Measurements from ENCODE around the gene CCDC134. TPM values are rescaled to one million over a fixed set of nuclear protein-coding genes. Genes with fewer than 3 reads are reported as not detected.

The CCDC134 gene
- total RNA-seq (2014; rRNA removed; shearing (Covaris generic); ENCODE audit: low replicate concordance) = 2.7 and 14.0 TPM in 2 replicates

GRCh38 chr22:41800348-41801146, at the start of gene CCDC134:
CCDC134 (plus strand) TSS chr22:41800679; CDS start chr22:41808891, 8,212 bp downstream.
- no peaks in the 10 kb centered on the region for H3K36me3 ChIP-seq
- peak; percentile 93 for DNase-seq
- H3K9me3 ChIP-seq = no peaks in the 10 kb centered on the region
- H3K27me3 ChIP-seq = no peaks in the 10 kb centered on the region
- H3K4me3 ChIP-seq = peak within 1 kb of the TSS; percentile 96

- DNase-seq = no peak
- Histone ChIP-seq H3K27me3 (0 out of 2 replicates have a peak, but pooled peaks cover 2% of the 10 kb centered on the region), H3K9me3 (no peaks in the 10 kb centered on the region), H3K36me3 (no peaks in the 10 kb centered on the region), H3K4me3 (no peak overlapping the region)
These were observed 48.2 kb upstream of the CCDC134 start for GRCh38 chr22:41752011-41752970.

- Histone ChIP-seq H3K27me3 (0 out of 2 replicates have a peak, but pooled peaks cover 2% of the 10 kb centered on the region), H3K36me3 (no peaks in the 10 kb centered on the region), H3K9me3 (no peaks in the 10 kb centered on the region), H3K4me3 (no peak overlapping the region)
- no peak for DNase-seq
These were observed 46.5 kb upstream of the CCDC134 start for GRCh38 chr22:41753984-41754383.

GRCh38 chr22:41757502-41757901, 43.0 kb upstream of the CCDC134 start:
- Histone ChIP-seq H3K36me3 (no peaks in the 10 kb centered on the region), H3K4me3 (no peak overlapping the region), H3K9me3 (no peaks in the 10 kb centered on the region), H3K27me3 (no peaks in the 10 kb centered on the region)
- no peak for DNase-seq

GRCh38 chr22:41758231-41758630, 42.2 kb upstream of the CCDC134 start:
- Histone ChIP-seq H3K27me3 (no peaks in the 10 kb centered on the region), H3K4me3 (no peak overlapping the region), H3K36me3 (no peaks in the 10 kb centered on the region), H3K9me3 (no peaks in the 10 kb centered on the region)
- no peak for DNase-seq

GRCh38 chr22:41762980-41763779, 37.3 kb upstream of the CCDC134 start:
- no peaks in the 10 kb centered on the region for H3K9me3 ChIP-seq
- DNase-seq = peak; percentile 7
- H3K36me3 ChIP-seq = no peaks in the 10 kb centered on the region
- no peaks in the 10 kb centered on the region for H3K27me3 ChIP-seq
- H3K4me3 ChIP-seq = no peak overlapping the region

GRCh38 chr22:41766476-41766875, 34.0 kb upstream of the CCDC134 start:
- Histone ChIP-seq H3K36me3 (no peaks in the 10 kb centered on the region), H3K4me3 (no peak overlapping the region), H3K27me3 (no peaks in the 10 kb centered on the region), H3K9me3 (no peaks in the 10 kb centered on the region)
- DNase-seq = no peak

GRCh38 chr22:41768430-41768829, 32.0 kb upstream of the CCDC134 start:
- DNase-seq = peak; percentile 23

GRCh38 chr22:41770715-41771468, 29.6 kb upstream of the CCDC134 start:
- DNase-seq = peak; percentile 49
- Histone ChIP-seq H3K27me3 (no peaks in the 10 kb centered on the region), H3K36me3 (no peaks in the 10 kb centered on the region)

More at GRCh38 chr22:41768430-41768829, 32.0 kb upstream of the CCDC134 start:
- no peaks in the 10 kb centered on the region for H3K36me3 ChIP-seq
- no peaks in the 10 kb centered on the region for H3K9me3 ChIP-seq
- H3K4me3 ChIP-seq = no peak overlapping the region
- H3K27me3 ChIP-seq = no peaks in the 10 kb centered on the region

GRCh38 chr22:41772198-41772597, 28.3 kb upstream of the CCDC134 start:
- H3K9me3 ChIP-seq = no peaks in the 10 kb centered on the region
- H3K36me3 ChIP-seq = no peaks in the 10 kb centered on the region
- H3K4me3 ChIP-seq = no peak overlapping the region
- peak; percentile 10 for DNase-seq
- H3K27me3 ChIP-seq = no peaks in the 10 kb centered on the region

More at GRCh38 chr22:41770715-41771468, 29.6 kb upstream of the CCDC134 start:
- Histone ChIP-seq H3K9me3 (no peaks in the 10 kb centered on the region), H3K4me3 (no peak overlapping the region)

- no peak overlapping the region for H3K4me3 ChIP-seq
- DNase-seq = peak; percentile 16
- no peaks in the 10 kb centered on the region for H3K9me3 ChIP-seq
- H3K36me3 ChIP-seq = no peaks in the 10 kb centered on the region
- H3K27me3 ChIP-seq = no peaks in the 10 kb centered on the region
These were observed 27.8 kb upstream of the CCDC134 start for GRCh38 chr22:41772645-41773044.

GRCh38 chr22:41775338-41775737, 25.1 kb upstream of the CCDC134 start:
- no peak overlapping the region for H3K4me3 ChIP-seq

GRCh38 chr22:41775976-41776375, 24.5 kb upstream of the CCDC134 start:
- H3K36me3 ChIP-seq = no peaks in the 10 kb centered on the region
- DNase-seq = no peak
- H3K27me3 ChIP-seq = no peaks in the 10 kb centered on the region
- H3K9me3 ChIP-seq = no peaks in the 10 kb centered on the region
- H3K4me3 ChIP-seq = no peak overlapping the region

More at GRCh38 chr22:41775338-41775737, 25.1 kb upstream of the CCDC134 start:
- DNase-seq = no peak
- no peaks in the 10 kb centered on the region for H3K9me3 ChIP-seq
- H3K27me3 ChIP-seq = no peaks in the 10 kb centered on the region
- no peaks in the 10 kb centered on the region for H3K36me3 ChIP-seq

GRCh38 chr22:41776381-41776780, 24.1 kb upstream of the CCDC134 start:
- H3K4me3 ChIP-seq = no peak overlapping the region
- no peak for DNase-seq
- no peaks in the 10 kb centered on the region for H3K9me3 ChIP-seq
- H3K36me3 ChIP-seq = no peaks in the 10 kb centered on the region
- H3K27me3 ChIP-seq = no peaks in the 10 kb centered on the region

- Histone ChIP-seq H3K36me3 (no peaks in the 10 kb centered on the region), H3K9me3 (no peaks in the 10 kb centered on the region), H3K4me3 (no peak overlapping the region), H3K27me3 (no peaks in the 10 kb centered on the region)
- no peak for DNase-seq
These were observed 22.6 kb upstream of the CCDC134 start for GRCh38 chr22:41777749-41778425.
